Superior temporal gyrus (tissue), 1 donor: Measurements from ENCODE around the gene DAGLA.

ENCODE experiments used
- DNase-seq: peaks from one replicate; pipeline ENCODE4 v3.0.0-alpha.2; 2016; ENCODE audit errors: extremely low spot score

Gene DAGLA

GRCh38 chr11:61778920-61779650 is 98.9 kb downstream of the DAGLA start:
- no peak for DNase-seq

- no peak for DNase-seq
Measured at GRCh38 chr11:61779666-61780525, 99.7 kb downstream of the DAGLA start.

GRCh38 chr11:61780581-61781162 is 100.5 kb downstream of the DAGLA start:
- no peak for DNase-seq

- no peak for DNase-seq
Measured at GRCh38 chr11:61781585-61781984, 101.4 kb downstream of the DAGLA start.

GRCh38 chr11:61782299-61782698 is 102.1 kb downstream of the DAGLA start:
- DNase-seq: no peak

GRCh38 chr11:61782841-61783240 is 102.7 kb downstream of the DAGLA start:
- DNase-seq: no peak

- DNase-seq: no peak
Measured at GRCh38 chr11:61783717-61784505, 103.7 kb downstream of the DAGLA start.

- no peak for DNase-seq
Measured at GRCh38 chr11:61784506-61784805, 104.3 kb downstream of the DAGLA start.

- DNase-seq: no peak
Measured at GRCh38 chr11:61785837-61786402, 105.7 kb downstream of the DAGLA start.

GRCh38 chr11:61787928-61788491 is 107.8 kb downstream of the DAGLA start:
- peak; percentile 88 for DNase-seq

- DNase-seq: peak; percentile 99
Measured at GRCh38 chr11:61791737-61792309, 111.6 kb downstream of the DAGLA start.

- DNase-seq: peak; percentile 96
Measured at GRCh38 chr11:61792310-61793082, 112.3 kb downstream of the DAGLA start, which contains the start of the genes FEN1 and TMEM258. Gene FEN1 (plus strand): TSS chr11:61792911. CDS start chr11:61795362, 2,451 bp downstream. Gene TMEM258 (minus strand): TSS chr11:61792599. CDS start chr11:61792558, 41 bp downstream.

- DNase-seq: no peak
Measured at GRCh38 chr11:61793083-61793828, 113.1 kb downstream of the DAGLA start.

- no peak for DNase-seq
Measured at GRCh38 chr11:61793829-61794204, 113.6 kb downstream of the DAGLA start.

- no peak for DNase-seq
Measured at GRCh38 chr11:61794579-61794978, 114.4 kb downstream of the DAGLA start.

GRCh38 chr11:61795459-61795858 is 115.3 kb downstream of the DAGLA start:
- DNase-seq: no peak

GRCh38 chr11:61795876-61796526 is 115.8 kb downstream of the DAGLA start:
- DNase-seq: no peak
